HG02840 (cell line): ENCODE data around the gene SMIM38.
A peak's percentile ranks its signal among the peaks of the same experiment; 100 is the strongest.

Experiments
- ATAC-seq: cut with Tn5 transposase; IDR thresholded peaks from one replicate; pipeline ENCODE4 v1.9.1; 2021; ENCODE audit warnings: mild to moderate bottlenecking, moderate library complexity, moderate number of reproducible peaks; ENCODE audit not compliant: unreplicated experiment, low FRiP score

SMIM38 gene

DNA sequence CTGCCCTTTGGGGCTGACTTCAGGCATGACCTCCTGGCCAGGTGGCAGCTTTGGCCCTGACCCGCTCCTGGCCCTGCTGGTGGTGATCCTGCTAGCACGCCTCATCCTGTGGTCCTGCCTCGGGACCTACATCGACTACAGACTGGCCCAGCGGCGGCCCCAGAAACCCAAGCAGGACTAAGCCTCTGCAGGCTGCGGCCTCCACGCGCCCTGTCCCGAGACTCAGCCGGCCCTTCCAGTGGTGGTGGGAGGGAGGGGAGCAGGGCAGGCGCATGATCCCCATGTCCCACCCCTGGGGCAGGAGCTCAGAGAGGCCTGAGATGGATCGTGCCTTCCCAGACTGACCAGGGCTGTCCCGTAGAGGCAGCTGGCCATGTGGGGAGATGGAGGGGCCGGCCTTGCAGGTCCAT lies 2.1 kb downstream of the SMIM38 start:
- ATAC-seq, result no peak

DNA sequence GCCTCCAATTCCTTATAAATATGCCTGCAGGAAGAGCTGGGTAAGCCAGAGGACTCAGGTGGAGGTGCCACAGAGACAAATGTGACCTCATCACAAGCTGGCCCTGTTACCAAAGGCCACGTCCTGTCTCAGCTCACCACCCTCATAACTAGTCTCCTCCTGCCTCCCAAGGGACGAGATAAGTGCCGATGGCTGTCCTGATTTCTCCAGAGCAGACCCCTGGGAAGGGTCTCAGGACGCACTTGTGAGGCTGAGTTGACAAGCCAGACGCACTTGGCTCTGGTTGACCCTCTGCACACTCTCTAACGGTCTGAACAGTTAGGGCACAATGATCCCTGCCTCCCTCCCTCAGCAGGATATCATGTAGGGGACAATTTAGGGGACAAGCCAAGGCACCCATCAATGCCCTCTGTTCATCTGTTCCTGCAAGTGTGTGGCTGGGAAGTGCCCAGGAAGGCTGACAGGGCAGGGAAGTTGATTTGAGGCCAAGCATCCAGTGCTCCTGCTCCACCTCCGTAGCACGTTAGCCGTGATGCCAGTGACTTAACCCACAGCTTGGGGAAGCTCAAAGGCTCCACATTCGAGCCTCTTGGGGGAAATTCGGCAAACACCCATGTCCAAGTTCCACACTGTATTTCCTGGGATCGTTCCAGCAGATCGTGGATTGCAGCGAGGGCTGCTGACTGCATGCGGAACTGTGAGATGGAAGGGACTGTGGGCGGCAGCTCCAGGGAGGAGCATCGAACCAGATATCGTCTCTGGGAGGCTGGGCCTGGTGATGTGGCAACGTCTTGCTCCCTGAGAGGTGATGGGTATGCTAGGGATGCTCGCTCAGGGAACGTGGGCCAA lies 2.8 kb downstream of the SMIM38 start:
- no peak for ATAC-seq

DNA sequence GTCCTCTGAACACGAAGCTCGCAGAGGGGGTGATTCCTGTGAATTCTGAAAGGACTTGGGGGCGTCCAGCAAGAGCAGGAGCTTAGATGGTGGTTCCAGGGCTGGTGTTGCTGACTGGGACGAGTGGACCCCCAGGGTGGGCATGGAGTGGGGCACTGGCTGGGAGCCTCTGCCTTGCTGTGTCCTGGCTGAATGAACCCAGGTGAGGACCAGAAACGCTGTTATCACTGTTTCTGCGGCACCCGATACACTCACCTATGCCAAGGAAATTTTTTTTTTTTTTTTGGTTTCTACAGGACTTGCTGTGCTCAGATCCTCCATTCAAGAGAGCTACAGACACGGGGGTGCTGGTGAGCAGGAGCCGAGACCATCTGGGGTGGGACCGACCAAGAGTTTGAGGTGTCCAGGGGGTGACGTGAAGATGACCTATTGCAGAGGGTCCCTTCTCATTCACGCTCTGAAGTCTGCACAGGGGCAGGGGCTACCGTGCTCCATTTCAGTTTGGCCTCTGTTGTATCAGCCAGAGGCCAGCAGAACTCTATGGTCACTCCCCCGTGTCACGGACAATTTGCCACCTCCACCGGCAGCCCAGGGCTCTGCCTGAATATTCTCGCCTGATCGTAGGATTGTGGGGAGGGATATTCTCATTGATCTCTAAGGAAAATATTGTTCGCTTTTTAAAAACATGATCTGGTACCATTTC lies 3.6 kb downstream of the SMIM38 start:
- ATAC-seq, result no peak

DNA sequence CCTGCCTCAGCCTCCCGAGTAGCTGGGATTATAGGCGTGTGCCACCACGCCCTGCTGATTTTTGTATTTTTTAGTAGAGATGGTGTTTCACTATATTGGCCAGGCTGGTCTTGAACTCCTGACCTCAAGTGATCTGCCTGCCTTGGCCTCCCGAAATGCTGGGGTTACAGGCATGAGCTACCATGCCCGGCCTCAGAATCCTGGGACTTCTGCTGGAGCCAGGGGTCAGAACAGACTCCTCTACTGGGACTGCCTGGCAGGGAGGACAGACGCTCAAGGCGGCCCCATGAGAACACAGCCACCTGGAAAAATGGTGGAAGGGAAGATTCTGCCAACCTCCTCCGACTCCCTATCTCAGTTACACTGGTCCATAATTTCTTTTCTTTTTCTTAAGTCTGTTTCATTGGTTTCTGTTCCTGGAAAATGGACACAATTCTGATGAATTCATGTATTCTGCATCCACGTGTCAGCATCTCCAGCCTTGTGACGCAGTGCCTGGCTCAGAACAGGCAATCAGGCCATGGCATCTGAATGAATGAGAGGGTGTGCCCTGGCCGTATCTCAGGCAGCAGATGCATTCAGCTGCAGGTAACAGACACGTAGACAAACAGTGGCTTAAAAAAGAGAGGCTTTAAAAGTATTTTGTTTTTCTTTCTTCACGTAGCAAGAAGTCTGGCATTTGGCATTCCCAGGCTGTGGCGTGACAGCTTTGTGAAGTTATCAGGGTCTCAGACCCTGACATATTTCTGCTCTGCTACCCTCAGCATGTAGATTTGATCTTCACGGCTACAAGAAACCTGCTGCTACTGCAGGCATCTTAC lies 4.8 kb downstream of the SMIM38 start:
- no peak for ATAC-seq

DNA sequence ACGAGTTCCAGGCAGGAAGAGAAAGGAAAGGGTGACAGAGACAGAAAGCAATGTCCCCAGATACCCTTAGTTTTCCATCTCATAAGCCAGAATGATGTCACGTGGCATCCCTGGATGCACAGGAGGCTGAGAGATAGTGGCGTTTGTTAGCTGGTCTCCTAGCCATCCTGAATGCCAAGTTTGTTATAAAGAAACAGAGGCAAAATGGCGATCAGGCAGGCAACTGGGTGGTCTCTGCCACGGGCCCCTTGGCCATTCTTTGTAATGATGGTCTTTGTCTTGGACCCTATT lies 5.3 kb downstream of the SMIM38 start:
- no peak for ATAC-seq

DNA sequence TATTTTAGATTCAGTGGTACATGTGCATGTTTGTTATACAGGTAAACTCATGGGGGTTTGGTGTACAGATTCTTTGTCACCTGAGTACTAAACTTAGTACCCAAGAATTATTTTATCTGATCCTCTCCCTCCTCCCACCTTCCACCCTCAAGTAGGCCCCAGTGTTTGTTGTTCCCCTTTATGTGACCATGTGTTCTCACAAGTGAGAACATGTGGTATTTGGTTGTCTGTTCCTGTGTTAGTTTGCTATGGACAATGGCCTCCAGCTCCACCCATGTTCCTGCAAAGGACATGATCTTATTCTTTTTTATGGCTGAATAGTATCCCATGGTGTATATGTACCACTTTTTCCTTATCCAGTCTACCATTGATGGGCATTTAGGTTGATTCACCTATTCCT lies 6.8 kb downstream of the SMIM38 start:
- ATAC-seq, result no peak

DNA sequence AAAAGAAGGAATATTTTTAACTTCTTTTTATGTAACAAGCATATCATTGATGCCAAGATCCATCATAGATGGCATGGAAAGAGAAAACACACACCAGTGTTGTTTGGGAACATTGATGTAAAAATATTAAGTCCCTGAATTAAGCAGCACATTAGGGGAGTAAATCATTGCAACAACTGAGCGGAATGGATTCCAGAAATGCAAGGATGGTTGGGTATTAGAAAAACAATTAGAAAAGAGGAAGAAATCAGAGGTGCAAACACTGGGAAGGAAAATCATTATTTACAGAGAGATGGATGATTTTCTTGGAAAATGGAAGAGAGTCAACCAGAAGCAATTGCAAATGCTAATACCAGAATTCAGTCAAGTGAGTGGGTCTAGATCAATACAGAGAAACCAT lies 8.1 kb downstream of the SMIM38 start:
- ATAC-seq, result no peak

DNA sequence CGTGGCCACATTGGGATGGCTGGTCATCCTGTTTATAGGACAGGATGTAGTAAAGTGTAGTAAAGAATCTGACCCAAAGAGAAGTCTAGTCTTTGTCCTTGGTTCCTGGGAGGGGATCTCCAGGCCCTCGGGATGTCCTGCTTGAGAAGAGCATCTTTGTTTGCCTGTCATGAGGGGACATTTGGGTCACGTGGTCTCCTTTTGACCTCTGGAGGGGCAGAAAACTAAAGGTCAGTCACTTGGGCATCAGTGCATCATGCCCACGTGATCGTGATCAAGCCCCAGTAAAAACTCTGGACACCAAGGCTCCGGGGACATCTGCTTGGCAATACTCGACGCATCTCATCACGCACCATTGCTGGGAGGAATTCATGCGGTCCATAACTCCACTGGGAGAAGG lies 9.1 kb downstream of the SMIM38 start:
- no peak for ATAC-seq

DNA sequence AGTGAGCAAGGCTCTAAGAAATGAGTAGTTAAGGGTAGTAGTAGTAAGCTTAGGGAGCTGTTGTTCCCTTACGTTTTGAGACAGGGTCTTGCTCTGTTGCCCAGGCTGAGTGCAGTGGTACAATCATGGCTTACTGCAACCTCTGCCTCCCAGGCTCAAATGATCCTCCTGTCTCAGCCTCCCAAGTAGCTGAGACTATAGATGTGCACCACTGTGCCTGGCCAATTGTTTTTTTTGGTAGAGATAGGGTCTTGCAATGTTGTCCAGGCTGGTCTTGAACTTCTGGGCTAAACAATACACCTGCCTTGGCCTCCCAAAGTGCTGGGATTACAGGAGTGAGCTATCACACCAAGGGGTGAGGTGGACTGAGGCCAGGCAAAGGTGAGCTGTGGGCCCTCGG lies 10.0 kb downstream of the SMIM38 start:
- ATAC-seq, result no peak

DNA sequence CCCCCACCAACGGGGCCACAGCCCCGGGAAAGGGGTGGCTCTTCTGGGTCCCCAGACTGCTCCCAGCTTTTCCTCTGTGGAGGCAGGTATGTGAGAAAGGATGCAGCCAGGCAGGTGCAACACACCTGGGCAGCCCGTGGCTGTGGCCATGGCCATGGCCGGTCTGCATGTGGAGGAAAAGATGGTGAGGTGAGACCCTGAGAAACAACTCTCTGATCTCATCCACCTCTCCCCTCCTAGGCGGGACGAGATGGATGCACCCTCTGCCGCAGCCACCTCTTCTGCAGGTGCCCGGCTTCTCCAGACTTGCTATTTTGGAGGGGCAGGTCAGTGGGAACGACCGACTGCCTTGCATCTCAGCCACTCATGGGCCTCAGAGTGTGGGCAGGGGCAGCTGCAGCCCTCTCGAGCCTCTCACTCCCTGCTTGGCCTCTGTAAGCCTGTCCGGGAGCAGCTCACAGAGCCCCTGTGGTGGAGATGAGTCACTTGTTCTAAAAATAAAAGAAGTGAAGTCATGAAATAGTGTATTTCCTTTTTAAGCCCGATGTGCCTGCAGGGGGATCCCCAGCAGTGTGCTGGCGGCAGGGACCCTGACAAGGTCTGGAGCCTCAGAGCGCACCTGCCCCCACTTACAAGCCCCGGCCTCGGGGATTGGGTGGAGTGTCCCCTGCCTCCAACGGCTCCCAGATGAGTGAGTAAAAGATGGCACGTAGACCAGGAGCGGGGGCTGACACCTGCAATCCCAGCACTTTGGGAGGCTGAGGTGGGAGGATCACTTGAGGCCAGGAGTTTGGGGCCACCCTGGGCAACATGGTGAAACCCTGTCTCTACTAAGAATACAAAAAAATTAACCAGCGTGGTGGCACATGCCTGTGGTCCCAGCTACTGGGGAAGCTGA lies 10.7 kb downstream of the SMIM38 start:
- peak; percentile 81 for ATAC-seq

DNA sequence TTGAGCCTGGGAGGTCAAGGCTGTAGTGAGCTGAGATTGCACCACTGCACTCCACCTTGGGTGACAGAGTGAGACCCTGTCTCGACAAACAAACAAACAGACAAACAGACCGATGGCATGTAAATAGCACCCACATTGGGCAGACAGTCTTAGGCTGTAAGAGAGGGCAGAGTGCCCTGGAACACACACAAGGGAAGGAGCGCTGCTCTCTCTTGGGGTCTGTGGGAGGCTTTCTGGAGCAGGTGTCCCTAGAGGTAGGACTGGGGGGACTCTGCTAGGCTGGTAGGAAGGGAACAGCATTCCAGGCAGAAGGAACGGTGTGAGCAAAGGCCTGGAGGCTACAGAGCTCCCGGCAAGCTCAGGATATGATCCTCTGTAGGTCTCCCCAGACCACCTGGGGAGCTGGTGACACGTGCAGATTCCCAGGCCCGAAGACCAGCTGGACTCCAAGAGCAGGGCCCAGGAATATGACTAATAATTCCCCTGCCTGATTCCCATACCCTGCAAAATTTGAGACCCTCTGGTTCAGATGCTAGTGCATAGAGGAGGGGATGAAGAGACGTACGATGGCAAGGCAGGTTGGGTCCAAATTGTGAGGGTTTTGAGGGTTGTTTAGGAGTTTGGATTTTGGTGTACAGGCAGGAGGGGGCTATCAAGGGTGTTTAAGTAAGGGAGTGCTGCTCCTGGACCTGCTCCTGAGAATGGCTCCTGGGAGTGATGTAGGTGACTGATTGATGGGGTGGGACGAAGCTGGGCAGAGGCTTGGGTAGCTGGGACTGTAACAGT lies 11.6 kb downstream of the SMIM38 start:
- no peak for ATAC-seq

DNA sequence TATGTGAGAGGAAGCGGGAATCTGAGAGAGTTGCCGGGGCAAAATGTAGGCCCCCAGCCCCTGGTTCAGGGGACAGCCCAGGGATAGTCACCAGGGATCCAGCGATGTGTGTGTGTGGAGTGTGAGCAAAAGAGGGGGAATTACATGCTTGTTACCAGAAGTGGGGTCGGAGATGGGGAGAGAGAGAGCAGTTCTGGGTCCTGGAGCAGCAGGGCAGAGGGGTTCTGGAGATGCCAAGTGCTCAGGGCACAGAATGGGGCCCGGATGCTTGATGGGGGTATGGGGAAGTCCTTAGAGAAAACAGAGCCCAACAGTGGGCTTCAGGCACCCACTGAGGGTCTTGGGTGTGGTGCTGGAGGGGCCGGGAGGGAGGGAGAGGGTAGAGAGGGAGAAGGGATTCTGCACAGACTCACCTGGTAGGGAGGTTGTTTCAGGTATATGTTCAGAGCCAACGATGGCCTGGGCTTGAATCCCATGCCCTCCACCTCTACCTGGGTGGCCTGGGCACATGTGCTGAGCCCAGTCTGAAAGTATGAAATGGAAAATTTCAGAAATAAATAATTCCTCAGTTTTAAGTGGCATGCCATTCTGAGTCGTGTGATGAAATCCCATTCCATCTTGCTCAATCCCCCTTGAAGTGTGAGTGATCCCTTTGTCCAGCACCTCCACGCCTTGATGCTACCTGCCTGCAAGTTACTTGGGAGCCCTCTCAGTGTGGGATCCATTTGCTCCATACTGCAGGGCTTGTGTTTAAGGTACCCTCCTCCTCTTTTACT lies 12.4 kb downstream of the SMIM38 start:
- no peak for ATAC-seq

DNA sequence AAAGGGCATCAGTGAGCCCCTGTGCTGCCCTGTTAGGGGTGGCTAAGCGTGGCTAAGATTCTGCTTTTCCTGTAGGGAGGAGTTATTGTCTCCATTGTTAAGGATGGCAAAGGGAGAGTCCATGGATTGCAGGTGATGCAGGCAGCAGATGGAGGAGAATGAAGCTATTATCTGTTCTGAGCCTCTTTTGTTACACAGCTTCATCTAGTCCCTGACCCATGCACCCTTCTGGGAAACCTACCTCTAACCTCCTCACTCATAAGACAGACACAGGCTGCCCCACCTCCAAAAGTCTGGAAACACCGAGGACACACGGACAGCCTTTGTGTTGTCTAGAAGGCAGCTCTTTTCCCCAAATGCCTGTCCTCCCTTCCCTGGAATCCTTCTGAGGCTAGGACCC lies 13.7 kb downstream of the SMIM38 start:
- no peak for ATAC-seq

DNA sequence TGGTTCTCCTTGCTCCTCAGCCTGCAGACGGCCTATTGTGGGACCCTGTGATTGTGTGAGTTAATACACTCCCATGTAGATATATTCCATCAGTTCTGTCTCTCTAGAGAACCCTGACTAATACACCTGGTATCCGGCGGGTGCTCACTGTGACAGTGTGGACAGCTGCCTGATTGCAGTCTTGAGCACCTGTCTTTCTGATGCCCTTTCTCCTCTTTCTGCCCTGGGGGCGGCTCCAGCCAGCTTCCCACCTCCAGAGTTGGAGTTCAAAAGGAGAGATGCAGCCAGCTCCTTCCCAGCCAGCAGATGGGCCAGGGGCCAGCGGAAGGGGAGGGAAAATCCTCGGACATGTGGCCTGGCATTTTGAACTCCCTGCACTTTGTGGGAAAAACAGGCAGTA lies 15.0 kb downstream of the SMIM38 start:
- ATAC-seq, result no peak

DNA sequence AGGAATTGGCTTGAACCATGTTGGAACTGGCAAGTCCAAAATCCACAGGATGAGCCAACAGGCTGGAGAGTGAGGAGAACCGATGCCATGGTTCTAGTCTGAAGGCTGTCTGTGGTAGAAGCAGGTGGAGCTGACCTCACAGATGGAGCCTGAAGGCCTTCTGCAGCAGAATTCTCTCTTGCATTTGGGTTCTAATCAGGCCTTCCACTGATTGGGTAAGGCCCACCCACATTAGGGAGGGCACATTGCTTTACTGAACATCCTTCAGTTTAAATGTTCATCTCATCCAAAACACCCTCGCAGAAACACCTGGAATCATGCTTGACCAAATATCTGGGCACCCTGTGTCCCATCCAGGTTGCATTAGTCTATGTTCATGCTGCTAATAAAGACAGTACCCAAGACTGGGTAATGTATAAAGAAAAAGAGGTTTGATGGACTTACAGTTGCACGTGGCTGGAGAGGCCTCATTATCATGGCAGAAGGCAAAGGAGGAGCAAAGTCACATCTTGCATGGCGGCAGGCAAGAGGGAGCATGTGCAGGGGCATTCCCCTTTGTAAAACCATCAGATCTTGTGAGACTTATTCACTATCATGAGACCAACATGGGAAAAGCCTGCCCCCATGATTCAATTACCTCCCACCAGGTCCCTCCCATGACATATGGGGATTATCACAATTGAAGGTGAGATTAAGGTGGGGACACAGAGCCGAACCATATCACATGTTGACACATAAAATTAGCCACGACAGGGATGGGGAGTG lies 15.9 kb downstream of the SMIM38 start:
- ATAC-seq, result no peak

DNA sequence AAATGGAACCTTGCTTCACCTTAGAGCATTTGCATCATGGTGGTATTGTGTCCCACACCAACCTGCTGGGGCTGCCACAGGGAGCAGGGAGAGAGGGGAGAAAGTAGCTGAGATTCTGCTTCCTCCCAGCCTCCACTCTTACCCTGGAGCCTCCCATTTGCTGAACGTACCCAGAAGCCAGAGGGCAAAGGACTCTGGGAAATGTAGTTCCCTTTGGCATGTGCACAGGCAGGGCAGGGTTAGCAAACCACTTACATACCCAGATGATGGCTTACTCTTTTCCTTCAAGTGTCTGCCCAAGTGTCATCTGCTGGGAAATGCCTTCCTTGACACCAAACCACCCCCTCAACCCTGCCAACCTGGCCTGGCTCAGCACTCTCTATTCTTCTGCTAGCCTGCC lies 16.9 kb downstream of the SMIM38 start:
- ATAC-seq, result no peak

DNA sequence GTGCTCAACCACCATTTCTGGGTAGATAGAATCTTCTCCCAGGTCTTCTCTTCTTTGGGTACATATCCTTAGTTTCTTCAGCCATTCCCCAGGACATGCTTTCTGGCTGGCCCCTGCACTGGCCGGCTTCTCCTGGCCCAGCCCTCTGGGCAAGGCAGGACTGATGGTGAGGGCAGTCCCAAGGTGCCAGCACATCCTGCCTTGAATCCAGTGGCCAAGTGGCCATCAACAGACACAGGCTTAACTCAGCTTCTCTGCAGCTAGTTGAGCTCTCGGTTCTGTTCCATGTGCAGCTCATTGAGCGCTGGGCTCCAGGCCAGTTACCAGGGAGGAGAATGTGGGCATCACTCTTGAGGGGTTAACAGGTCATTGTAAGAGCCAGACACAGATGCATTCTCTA lies 17.6 kb downstream of the SMIM38 start:
- ATAC-seq, result no peak

DNA sequence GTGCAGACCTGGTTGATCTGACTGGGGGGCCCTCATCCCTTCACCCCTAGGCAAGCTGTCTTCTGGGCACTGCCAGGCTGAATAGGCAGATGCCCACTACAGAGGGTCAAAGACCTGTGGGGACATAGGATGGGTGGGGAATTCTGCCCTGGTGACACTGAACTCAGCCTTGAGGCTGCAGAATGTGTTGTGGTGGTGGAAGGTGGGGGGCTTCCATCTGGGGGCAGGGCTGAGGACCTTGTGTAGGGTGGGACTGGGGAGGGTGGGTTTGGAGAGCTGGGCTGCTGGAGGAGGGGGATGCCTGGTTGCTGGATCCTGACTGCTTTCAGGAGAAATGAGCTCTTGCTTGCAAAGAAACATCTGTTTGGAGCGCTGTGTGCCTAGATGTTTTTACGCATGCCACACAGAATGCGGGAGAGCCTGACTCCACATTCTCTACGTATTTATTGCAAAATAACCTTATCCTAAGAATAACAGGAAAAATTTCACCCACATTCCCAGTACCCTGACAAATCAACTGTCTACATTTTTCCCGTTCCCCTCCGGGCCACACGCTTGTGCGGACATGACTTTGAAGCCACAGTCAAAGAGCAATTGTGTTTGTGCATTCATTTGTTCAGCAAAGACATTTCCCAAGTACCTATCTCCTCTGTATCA lies 18.3 kb downstream of the SMIM38 start:
- no peak for ATAC-seq
